ENCODE measurements around the gene MUSTN1. TPM values are rescaled to one million over a fixed set of nuclear protein-coding genes. Genes with fewer than 3 reads are reported as not detected.

MUSTN1 gene
- total and polyA plus RNA-seq, 2 experiments from 2014 or later: 0.27 to 1.8 TPM

- no peak overlapping the region for H3K27ac ChIP-seq
- no peaks in the 10 kb centered on the region for H3K79me2 ChIP-seq
- H3K4me2 ChIP-seq: no peak overlapping the region
- H2AFZ ChIP-seq: no peak overlapping the region
- no peaks in the 10 kb centered on the region for H4K20me1 ChIP-seq (ENCODE audit: insufficient read depth, poor library complexity, severe bottlenecking)
- no peak for DNase-seq (ENCODE audit: low spot score)
- no peak overlapping the region for H3K4me3 ChIP-seq
- H3K27me3 ChIP-seq: no peaks in the 10 kb centered on the region
- no peaks in the 10 kb centered on the region for H3K4me1 ChIP-seq (ENCODE audit: insufficient read depth)
- TF ChIP-seq, protein P1, sequence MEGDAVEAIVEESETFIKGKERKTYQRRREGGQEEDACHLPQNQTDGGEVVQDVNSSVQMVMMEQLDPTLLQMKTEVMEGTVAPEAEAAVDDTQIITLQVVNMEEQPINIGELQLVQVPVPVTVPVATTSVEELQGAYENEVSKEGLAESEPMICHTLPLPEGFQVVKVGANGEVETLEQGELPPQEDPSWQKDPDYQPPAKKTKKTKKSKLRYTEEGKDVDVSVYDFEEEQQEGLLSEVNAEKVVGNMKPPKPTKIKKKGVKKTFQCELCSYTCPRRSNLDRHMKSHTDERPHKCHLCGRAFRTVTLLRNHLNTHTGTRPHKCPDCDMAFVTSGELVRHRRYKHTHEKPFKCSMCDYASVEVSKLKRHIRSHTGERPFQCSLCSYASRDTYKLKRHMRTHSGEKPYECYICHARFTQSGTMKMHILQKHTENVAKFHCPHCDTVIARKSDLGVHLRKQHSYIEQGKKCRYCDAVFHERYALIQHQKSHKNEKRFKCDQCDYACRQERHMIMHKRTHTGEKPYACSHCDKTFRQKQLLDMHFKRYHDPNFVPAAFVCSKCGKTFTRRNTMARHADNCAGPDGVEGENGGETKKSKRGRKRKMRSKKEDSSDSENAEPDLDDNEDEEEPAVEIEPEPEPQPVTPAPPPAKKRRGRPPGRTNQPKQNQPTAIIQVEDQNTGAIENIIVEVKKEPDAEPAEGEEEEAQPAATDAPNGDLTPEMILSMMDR (IDR thresholded peaks at IDR 0.05; ENCODE audit: poor library complexity): no peak
- TF ChIP-seq EZH2phosphoT487 (IDR thresholded peaks at IDR 0.05; ENCODE audit: low read depth, severe bottlenecking, unreplicated experiment) (no peak), EZH2 (IDR thresholded peaks at IDR 0.05; ENCODE audit: borderline replicate concordance) (no peak)
- no peaks in the 10 kb centered on the region for H3K9me3 ChIP-seq (ENCODE audit: low read depth)
- H3K36me3 ChIP-seq (replicated peaks; ENCODE audit: insufficient read depth, low read depth): no peaks in the 10 kb centered on the region
- 82% methylated on average over 9 of the region's 9 CpGs for WGBS (ENCODE audit: low lambda C conversion rate, missing lambda C conversion rate)
- no peaks in the 10 kb centered on the region for H3K9me2 ChIP-seq (replicated peaks; ENCODE audit: insufficient read depth)
Observed at GRCh38 chr3:52793702-52794611, 40.9 kb downstream of the MUSTN1 start.

GRCh38 chr3:52792961-52793695 is 41.7 kb downstream of the MUSTN1 start:
- Histone ChIP-seq H3K9me3 (ENCODE audit: low read depth) (no peaks in the 10 kb centered on the region), H3K4me3 (no peak overlapping the region), H3K9me2 (replicated peaks; ENCODE audit: insufficient read depth) (no peaks in the 10 kb centered on the region), H3K27ac (no peak overlapping the region), H3K4me1 (ENCODE audit: insufficient read depth) (no peaks in the 10 kb centered on the region), H3K79me2 (no peaks in the 10 kb centered on the region), H3K27me3 (no peaks in the 10 kb centered on the region), H4K20me1 (ENCODE audit: insufficient read depth, poor library complexity, severe bottlenecking) (no peaks in the 10 kb centered on the region), H3K36me3 (replicated peaks; ENCODE audit: insufficient read depth, low read depth) (no peaks in the 10 kb centered on the region), H2AFZ (no peak overlapping the region), H3K4me2 (no peak overlapping the region)
- no peak for DNase-seq (ENCODE audit: low spot score)
- WGBS (ENCODE audit: low lambda C conversion rate, missing lambda C conversion rate): 88% methylated on average over 17 of the region's 18 CpGs
- TF ChIP-seq EZH2phosphoT487 (IDR thresholded peaks at IDR 0.05; ENCODE audit: low read depth, severe bottlenecking, unreplicated experiment): no peak
- TF ChIP-seq, protein P1 (IDR thresholded peaks at IDR 0.05; ENCODE audit: poor library complexity): no peak

DNA sequence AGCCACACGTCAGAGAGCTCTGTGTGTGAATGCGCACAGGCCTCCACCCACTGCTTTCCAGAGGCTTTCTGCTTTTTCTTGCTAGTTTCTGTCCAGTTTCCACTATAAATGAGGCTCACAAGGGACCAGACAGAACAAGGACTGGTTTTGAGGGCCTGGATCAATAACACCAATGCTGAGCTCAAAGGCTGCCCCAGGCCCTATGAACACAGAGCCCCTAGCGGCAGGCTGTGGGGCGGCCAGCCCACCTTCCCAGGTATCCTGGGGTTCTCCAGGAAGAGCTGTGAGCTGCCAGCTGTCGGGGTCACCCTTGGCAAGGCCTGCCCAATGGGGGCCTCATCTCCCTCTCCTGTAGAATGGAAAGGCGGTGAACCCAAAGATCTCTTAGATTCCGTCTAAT is 42.4 kb downstream of the MUSTN1 start:
- WGBS (ENCODE audit: low lambda C conversion rate, missing lambda C conversion rate): 76% methylated on average over 7 of the region's 7 CpGs
- no peak for DNase-seq (ENCODE audit: low spot score)

More for the DNA sequence above, 42.4 kb downstream of the MUSTN1 start:
- TF ChIP-seq EZH2phosphoT487 (IDR thresholded peaks at IDR 0.05; ENCODE audit: low read depth, severe bottlenecking, unreplicated experiment): no peak
- TF ChIP-seq EZH2 (IDR thresholded peaks at IDR 0.05; ENCODE audit: borderline replicate concordance): no peak
- TF ChIP-seq, protein P1 (IDR thresholded peaks at IDR 0.05; ENCODE audit: poor library complexity): no peak
- H4K20me1 ChIP-seq (ENCODE audit: insufficient read depth, poor library complexity, severe bottlenecking): no peaks in the 10 kb centered on the region
- H3K27me3 ChIP-seq: no peaks in the 10 kb centered on the region
- no peaks in the 10 kb centered on the region for H3K9me3 ChIP-seq (ENCODE audit: low read depth)
- H3K36me3 ChIP-seq (replicated peaks; ENCODE audit: insufficient read depth, low read depth): no peaks in the 10 kb centered on the region
- H3K79me2 ChIP-seq: no peaks in the 10 kb centered on the region
- H3K4me1 ChIP-seq (ENCODE audit: insufficient read depth): no peaks in the 10 kb centered on the region
- H3K4me2 ChIP-seq: no peak overlapping the region
- H3K4me3 ChIP-seq: no peak overlapping the region
- no peak overlapping the region for H2AFZ ChIP-seq
- H3K9me2 ChIP-seq (replicated peaks; ENCODE audit: insufficient read depth): no peaks in the 10 kb centered on the region
- no peak overlapping the region for H3K27ac ChIP-seq

All from hepatocyte (in vitro differentiated cells).